GM21381 (cell line): ENCODE results near the gene TMED4.
"Not testable (repeated sequence)": the region's sequence is repeated elsewhere in the genome, so short reads cannot be mapped to it uniquely, and the experiment has no call there.

Source experiments
- ATAC-seq: cut with Tn5 transposase; IDR thresholded peaks from one replicate; pipeline ENCODE4 v1.9.1; 2021; ENCODE audit warnings: mild to moderate bottlenecking, moderate library complexity; ENCODE audit not compliant: unreplicated experiment

TMED4 gene

DNA sequence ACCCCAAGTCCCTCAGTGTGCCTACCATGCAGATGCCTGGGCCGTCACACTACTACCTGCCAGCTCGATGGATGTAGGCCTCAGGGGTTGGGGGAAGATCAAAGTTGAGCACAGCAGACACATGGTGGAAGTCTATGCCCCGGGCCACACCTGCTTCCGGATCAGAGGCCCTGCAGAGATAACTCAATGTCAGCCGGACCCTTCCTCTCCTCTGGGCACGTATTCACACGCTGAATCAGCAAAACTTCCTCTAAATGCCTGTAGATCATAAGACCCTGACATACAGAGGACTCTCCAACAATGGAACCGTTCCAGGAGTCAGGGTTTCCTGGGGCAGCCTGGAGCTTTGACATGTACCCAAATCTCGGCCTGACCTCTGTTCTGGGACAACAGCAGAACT is 12.1 kb downstream of the TMED4 start:
- ATAC-seq = no peak

DNA sequence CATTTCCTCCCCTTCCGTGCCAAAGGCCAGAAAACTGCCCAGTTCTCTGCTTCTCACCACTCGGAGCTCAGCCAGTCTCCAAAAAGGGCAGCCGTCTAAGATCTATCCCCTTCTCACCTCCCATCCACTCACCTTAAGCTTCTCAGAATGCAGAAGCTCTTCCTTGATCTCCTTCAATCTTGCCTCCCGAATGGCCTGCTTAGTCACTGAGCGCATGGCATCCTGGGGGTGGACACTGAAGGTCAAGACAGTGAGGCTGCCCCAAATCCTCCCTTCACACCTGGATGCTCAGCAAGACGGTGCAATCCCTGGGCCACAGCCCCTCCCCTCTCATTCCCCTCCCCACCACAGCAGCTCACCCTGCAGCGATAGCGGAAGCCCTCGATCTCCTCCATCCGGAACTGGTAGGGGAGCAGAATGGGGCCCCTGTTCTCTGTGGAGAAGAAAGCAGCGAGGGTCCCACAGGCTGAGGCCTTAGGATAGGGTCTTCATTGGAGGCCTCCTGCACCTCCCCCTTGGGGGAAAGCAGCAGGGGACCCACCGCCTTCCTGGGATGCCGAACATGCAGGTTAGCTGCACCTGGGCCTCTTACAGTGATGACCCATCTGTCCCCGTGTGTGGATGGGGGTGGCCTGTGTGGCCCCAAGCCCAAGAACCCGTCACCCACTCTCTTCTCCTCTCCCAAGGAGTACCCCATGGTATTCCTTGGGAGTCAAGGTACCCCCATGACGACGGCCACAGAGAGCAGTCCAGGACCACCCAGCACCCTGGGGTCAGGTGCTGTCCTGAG is 13.1 kb downstream of the TMED4 start:
- ATAC-seq = no peak

DNA sequence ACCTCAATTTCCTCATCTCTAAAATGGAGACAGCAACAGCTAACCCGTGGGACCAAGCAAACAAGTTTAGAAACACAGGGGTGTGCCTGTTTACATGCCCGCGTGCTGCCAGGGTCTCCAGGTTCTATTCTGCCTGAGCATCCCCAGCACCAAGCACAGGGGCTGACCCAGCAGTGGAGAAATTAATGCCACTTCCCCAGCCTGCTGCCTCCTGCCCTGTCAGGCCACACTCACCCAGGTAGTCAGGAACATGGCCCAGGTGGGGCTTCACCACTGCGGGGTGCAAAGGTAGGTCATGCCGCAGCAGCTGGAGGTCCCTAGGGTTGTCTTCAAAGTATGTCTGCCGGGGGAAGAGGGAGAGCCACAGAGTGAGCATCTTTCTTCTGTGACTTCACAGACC is 14.1 kb downstream of the TMED4 start:
- no peak for ATAC-seq

DNA sequence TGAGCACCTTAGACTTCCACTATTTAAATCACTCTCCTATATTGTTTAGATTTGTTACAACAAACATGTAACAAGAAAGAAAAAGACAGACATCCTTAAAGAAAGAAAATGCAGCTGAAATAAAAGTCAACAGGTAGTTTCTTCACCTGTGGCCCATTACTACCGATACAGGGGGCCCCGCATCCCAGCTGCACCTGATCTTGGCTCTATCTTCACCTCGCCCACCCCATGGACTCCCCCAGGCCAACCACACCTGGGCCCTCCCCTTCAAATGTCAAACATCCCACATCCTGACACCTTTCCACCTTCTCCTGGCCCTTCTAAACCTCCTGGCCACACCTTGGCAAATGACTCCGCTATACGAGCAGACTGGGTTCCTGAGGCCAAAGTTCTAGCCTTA is 15.4 kb downstream of the TMED4 start:
- ATAC-seq = no peak

DNA sequence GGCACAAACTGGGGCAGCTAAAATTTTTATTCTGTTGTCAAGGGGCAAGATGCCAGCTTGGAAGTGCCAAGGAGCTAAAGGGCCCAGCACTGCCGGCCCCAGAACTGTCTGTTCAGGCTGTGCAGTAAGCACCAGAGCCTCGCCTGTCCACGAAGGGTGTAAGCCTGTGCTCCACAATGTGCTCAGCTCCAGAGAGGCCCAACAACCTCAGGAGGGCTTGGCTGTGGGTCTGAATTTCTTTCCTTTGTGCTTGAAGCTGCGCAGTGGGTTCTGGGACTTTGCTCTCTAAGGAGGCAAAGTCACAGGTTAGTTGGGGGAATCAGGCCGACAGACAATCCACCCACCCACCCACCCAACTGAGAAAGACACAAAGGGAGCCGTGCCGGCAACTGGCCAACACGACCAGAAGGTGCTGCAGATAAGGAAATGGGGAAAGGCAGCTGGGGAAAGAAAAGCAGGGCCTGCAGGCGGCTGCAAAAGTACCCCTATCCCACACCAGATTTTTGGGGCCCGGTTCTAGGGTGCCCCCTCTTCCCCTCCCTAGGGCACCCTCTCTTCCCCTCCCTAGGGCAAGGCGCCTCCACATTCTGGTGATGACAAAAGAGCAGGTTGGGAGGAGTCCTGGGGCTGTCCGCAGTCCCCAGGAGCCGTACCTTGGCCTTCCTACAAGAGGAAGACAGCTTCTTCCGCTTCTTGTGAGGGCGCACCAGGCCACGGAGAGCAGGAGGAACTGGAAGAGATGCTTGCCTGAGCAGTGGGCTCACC is 16.1 kb downstream of the TMED4 start:
- no peak for ATAC-seq

DNA sequence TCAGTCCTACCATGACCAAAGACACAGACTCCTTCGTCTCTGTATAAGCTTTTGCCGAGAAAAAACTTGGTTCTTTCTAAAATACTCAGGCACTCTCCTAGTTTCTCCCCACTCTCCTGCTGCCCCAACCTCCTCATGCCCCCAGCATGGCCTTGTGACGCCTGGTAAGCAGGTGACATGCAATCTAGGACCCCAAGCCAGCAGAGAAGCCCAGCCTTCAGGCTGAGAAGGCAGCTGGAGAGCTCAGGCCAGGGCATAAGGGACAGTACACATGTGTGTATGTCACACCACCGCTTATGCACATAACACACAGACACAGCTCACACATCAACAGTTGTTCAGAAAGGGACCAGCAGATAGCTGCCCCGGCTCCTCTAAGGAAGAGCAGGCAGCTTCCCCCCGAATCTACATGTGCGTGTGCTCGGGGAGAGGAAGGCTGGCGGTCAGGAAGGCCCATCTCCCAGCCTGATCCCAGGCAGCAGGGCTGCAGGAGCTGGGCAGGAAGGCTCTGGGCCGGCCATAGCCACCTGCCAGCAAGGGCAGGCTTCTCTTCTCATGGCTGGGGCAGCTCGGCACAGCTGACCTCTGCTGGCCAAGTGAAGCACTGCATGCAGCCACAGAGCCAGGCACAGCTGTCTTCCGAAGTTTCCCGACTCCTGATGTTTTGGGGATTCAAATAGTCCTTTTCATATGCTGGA is 16.8 kb downstream of the TMED4 start:
- no peak for ATAC-seq

DNA sequence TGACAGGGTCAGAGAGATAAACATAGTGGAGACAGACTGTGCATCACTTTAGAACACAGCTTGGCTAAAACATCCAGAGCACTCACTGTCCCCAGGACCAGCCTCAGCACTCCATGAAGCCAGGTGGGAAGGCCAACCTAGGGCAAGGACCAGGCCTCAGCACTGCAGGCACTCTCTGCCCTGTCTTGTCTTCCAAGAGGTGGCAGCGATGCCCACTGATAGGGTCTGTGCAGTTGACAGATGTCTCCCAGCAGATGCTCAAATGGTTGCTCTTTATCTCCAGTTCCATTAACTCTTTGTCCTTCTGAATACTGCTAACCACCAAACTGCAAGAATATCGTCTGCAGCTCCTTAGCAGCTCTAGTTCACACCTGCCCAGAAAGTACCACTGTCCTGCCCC is 17.4 kb downstream of the TMED4 start:
- no peak for ATAC-seq

DNA sequence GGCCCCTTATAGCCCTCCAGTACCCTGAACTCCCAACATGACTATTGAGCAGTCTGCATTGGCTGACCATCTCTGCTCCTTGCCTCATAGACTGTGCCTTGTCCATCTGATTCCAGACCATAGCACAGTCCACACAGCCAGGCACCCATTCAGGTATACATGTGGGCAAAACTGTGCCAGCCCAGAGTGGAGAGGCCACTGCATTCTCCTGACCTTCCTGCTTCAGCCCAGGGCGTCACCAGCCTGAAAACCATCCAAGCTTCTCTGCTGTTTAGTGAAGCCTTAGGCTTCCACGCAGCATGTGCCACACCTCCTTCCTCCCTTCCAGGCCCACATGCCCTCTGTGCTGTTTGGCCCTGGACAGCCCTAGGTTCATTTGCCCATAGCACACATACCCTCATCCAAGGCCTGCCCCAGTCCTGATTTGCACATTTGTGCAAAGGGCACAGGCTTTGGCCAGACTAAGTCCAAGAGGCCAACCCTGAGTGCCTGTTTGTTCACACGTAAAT is 18.8 kb downstream of the TMED4 start:
- ATAC-seq = no peak

DNA sequence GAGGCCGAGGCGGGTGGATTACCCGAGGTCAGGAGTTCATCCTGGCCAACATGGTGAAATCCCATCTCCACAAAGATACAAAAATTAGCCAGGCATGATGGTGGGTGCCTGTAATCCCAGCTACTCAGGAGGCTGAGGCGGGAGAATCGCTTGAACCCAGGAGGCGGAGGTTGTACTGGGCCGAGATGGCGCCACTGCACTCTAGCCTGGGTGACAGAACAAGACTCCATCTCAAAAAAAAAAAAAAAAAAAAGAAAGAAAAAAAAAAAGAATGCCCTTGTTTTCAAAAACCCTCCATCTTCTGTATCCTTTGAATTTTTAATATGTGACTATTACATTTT is 19.4 kb downstream of the TMED4 start:
- not testable (repeated sequence) for ATAC-seq

DNA sequence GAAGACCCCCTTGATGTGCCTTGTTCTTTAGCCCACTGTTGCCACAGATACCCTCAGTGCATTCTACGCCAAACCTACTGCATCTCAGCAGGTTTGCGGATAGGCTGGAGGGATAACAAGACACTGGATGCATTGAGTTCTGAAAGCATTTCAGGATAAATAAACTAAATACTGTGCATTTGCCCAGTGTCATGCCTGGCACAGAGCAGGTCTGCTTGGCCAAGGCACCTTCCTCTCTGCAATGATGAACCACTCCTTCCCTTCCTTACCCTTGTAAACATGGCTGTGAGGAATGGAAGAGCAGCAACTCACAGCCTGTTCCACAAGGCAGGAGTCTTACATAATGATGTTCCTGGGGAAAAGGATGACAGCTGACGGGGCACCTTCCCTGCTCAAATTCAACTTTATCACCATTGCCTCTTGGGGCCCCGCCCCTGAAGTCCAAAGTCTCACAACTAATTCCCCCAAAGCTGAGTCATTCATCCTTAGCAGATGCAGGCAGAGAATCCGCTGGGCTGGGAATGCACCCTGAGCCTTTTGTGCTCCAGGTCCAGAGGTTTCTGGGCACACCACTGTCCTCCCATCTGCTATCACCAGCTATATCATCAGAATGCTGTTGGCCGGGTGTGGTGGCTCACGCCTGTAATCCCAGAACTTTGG is 19.9 kb downstream of the TMED4 start:
- ATAC-seq = no peak

DNA sequence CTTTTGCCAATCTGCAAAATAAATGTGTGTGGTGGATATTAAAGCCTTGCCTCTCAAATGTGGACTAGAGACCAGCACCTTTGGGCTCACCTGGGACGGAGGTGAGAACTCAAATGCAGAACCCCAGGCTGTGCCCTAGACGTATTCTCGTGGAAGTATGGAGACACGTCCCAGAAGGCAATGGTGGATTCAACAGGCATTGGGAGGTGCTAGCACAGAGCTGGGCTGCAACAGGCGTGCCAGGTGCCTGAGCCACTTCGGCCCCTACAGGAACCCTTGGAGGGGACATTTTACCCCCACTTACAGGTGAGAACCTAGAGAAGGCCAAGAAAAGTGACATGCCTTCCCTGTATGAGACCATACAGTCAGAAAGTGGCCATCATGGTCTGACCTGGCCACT is 20.6 kb downstream of the TMED4 start:
- no peak for ATAC-seq

DNA sequence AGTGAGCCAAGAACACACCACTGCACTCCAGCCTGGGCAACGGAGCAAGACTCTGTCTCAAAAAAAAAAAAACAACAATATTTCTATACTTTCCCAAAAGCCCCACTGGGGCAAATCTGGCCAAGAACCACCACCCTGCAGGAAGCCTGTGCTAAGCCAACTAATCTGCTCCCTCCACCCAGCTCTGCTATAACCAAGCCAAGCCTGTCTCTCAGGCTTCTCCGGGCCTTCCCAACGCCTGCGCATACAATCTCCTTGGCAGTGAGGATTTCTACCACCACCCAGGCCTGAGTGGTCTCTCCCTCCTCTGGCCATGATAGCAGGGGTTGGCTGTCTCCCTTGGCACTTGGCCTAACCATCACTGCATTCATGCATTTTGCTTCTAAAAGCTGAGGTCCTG is 22.5 kb downstream of the TMED4 start:
- no peak for ATAC-seq

DNA sequence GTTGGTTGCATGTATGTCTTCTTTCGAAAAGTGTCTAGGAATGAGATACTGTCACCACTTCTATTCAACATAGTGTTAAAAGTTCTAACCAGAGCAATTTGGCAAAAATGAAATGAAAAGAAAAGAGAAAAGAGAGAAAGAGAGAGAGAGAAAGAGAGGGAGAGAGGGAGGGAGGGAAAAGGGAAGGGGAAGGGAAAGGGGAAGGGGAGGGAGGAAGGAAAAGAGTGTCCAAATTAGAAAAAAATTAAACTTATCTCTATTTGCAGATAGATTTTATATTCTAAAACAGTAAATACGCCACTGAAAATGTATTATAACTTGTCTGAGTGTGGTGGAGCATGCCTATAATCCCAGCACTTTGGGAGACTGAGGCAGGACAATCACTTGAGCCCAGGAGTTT is 24.5 kb downstream of the TMED4 start:
- no peak for ATAC-seq

DNA sequence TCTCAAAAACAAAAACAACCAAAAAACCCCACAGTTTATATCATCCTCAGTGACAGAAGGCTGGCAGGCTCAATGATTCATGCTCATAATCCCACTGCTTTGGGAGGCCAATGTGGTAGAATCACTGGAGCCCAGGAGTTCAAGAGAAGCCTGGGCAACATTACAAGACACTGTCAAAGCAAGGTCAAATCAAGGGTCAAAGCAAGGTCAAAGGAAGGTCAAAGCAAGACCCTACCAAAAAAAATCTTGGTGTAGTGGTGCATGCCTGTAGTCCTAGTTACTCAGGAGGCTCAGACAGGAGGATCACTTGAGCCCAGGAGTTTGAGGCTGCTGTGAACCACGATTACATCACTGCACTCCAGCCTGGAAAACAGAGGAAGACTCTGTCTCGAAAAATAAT is 26.7 kb downstream of the TMED4 start:
- ATAC-seq = no peak

DNA sequence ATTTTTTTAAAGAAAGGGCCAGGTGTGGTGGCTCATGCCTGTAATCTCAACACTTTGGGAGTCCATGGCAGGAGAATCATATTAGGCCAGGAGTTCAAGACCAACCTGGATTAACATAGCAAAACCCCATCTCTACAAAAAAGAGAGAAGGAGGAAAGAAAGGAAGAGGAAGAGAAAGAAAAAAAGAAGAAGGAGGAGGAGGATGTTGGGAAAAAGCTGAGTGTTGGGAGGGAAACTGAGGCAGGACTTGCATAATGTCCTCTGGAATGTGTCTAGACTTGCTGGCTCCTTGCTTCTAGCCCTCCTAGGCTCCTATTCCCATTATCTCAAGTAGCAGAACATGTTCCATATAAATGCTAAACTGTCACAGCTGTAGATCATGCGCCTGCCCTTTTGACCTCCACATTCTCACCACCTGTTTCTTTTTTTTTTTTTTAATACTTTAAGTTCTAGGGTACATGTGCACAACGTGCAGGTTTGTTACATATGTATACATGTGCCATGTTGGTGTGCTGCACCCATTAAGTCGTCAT is 29.5 kb downstream of the TMED4 start:
- not testable (repeated sequence) for ATAC-seq

DNA sequence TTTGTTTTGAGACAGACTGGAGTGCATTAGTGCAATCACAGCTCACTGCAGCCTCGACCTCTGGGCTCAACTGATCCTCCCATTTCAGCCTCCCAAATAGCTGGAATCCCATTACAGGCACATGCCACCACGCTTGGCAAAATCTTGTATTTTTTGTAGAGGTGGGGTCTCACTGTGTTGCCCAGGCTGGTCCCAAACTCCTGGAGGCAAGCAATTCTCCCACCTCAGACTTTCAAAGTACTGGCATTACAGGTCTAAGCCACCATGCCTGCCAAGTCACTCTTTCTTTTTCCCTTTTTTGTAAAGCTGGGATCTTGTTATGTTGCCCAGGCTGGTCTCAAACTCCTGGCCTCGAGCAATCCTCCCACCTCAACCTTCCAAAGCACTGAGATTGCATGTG is 32.6 kb downstream of the TMED4 start:
- ATAC-seq = no peak

DNA sequence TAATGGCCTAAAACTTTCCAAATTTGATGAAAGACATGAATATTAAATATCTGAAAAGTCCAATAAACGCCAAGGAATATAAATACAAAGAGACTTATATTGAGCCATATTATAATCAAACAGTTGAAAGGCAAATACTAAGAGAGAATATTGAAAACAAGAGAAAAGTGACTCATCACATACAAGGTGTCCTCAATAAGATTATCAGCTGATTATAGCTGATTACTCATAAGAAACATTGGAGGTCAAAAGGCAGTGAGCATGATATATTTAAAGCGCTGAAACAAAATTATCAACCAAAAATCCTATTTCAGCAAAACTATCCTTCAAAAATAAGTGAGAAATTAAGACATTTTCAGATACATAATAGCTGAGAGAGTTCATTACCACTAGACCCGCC is 33.1 kb downstream of the TMED4 start:
- ATAC-seq = no peak

DNA sequence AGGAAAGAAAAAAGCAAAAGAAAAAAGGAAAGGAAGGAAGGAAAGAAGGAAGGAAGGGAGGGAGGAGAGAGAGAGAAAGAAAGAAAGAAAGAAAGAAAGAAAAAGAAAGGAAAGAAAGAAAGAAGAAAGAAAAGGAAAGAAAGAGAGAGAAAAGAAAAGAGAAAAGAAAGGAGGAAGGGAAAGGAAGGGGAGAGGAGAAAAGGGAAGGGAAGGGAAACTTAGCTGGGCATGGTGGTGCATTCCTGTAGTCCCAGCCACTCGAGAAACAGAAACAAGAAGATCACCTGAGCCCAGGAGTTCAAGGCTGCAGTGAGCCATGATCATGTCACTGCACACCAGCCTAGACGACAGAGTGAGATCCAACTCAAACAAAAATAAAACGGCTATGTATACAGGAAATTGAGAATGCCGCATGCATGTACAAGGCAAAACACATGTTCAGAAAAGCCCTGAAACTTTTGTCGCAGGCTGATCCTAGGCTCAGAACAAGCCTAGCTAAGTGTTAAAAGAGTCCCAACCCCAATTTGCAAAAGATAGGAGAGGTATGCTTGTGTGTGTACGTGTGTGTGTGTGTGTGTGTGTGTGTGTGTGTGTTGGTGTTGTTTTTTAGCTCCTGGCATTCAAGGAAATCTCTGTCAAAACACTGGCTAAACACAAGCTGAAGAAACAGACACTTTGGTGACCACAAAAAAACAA is 34.3 kb downstream of the TMED4 start:
- ATAC-seq = no peak

DNA sequence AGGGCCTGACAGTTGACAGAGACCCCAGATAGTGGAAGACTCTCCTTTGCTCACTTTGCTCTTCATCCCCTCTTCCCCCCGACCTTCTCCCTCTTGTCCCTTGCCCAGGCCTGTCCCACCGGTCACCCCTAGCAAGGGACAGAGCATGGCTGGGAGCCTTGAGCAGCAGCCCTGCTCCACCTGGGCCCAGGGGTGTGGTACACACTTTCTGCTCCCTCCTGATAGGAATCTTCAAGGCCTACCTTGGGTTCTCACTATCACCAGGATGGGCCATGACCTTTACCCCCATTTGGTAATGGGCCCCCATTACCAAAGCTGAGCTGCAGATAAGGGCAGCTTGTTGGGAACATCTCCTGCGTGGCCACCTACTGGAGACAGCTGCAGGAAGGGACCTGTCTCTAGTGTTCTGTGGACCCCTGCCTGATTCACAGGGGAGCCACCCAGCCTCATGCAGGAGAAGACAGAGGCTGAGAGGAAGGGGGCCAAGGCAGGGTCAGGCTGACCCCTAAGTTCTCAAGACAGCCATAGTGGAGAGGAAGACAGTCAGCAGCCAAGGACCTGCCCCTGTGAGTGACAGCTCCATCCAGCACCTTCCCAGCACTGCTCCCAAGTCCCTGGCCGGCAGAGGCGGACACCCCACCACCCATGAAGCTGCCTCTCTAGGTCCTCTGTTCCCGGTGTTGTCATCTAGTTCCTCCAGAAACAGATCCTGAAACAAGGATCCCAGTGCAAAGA is 40.0 kb downstream of the TMED4 start:
- ATAC-seq = no peak
